ENCODE measurements around the gene FSIP1.
A peak's percentile ranks its signal among the peaks of the same experiment; 100 is the strongest.

Gene FSIP1

GRCh38 chr15:39745415-39745814 is 37.2 kb downstream of the FSIP1 start:
- Histone ChIP-seq H3K36me3 (ENCODE audit: control insufficient read depth in 2 of 2, insufficient read depth in 2 of 2, low read length in 2 of 2) (no peaks in the 10 kb centered on the region), H3K9ac (ENCODE audit: low read depth in 1 of 2, low read length in 2 of 2) (no peak overlapping the region), H3K27me3 (ENCODE audit: control insufficient read depth in 2 of 2, insufficient read depth in 2 of 2, low read length in 2 of 2) (no peaks in the 10 kb centered on the region), H3K4me3 (ENCODE audit: low read length in 2 of 2) (no peak overlapping the region), H3K9me3 (ENCODE audit: control insufficient read depth in 2 of 2, low read length in 2 of 2) (no peaks in the 10 kb centered on the region), H3K4me1 (ENCODE audit: control insufficient read depth in 2 of 2, insufficient read depth in 2 of 2, low read length in 2 of 2) (peaks cover 0 to 9% of the 10 kb centered on the region in 2 donors), H3K27ac (ENCODE audit: low read depth in 2 of 2, low read length in 2 of 2) (no peak overlapping the region)

GRCh38 chr15:39744334-39745103 is 38.1 kb downstream of the FSIP1 start:
- no peak overlapping the region for H3K27ac ChIP-seq (ENCODE audit: low read depth in 2 of 2, low read length in 2 of 2)
- H3K4me3 ChIP-seq (ENCODE audit: low read length in 2 of 2): no peak overlapping the region
- no peak overlapping the region for H3K9ac ChIP-seq (ENCODE audit: low read depth in 1 of 2, low read length in 2 of 2)
- H3K27me3 ChIP-seq (ENCODE audit: control insufficient read depth in 2 of 2, insufficient read depth in 2 of 2, low read length in 2 of 2): no peaks in the 10 kb centered on the region
- no peaks in the 10 kb centered on the region for H3K9me3 ChIP-seq (ENCODE audit: control insufficient read depth in 2 of 2, low read length in 2 of 2)
- peaks cover 0 to 9% of the 10 kb centered on the region in 2 donors for H3K4me1 ChIP-seq (ENCODE audit: control insufficient read depth in 2 of 2, insufficient read depth in 2 of 2, low read length in 2 of 2)
- no peaks in the 10 kb centered on the region for H3K36me3 ChIP-seq (ENCODE audit: control insufficient read depth in 2 of 2, insufficient read depth in 2 of 2, low read length in 2 of 2)

- no peak overlapping the region for H3K9ac ChIP-seq (ENCODE audit: low read depth in 1 of 2, low read length in 2 of 2)
- no peaks in the 10 kb centered on the region for H3K36me3 ChIP-seq (ENCODE audit: control insufficient read depth in 2 of 2, insufficient read depth in 2 of 2, low read length in 2 of 2)
- no peaks in the 10 kb centered on the region for H3K27me3 ChIP-seq (ENCODE audit: control insufficient read depth in 2 of 2, insufficient read depth in 2 of 2, low read length in 2 of 2)
- no peak overlapping the region for H3K4me3 ChIP-seq (ENCODE audit: low read length in 2 of 2)
- H3K27ac ChIP-seq (ENCODE audit: low read depth in 2 of 2, low read length in 2 of 2): no peak overlapping the region
- H3K9me3 ChIP-seq (ENCODE audit: control insufficient read depth in 2 of 2, low read length in 2 of 2): no peaks in the 10 kb centered on the region
- peaks cover 0 to 9% of the 10 kb centered on the region in 2 donors for H3K4me1 ChIP-seq (ENCODE audit: control insufficient read depth in 2 of 2, insufficient read depth in 2 of 2, low read length in 2 of 2)
These were observed 39.0 kb downstream of the FSIP1 start for GRCh38 chr15:39743611-39744010.

GRCh38 chr15:39741258-39741657 is 41.4 kb downstream of the FSIP1 start:
- H3K9ac ChIP-seq (ENCODE audit: low read depth in 1 of 2, low read length in 2 of 2): no peak overlapping the region
- peaks cover 0 to 7% of the 10 kb centered on the region in 2 donors for H3K4me1 ChIP-seq (ENCODE audit: control insufficient read depth in 2 of 2, insufficient read depth in 2 of 2, low read length in 2 of 2)
- no peak overlapping the region for H3K27ac ChIP-seq (ENCODE audit: low read depth in 2 of 2, low read length in 2 of 2)
- H3K27me3 ChIP-seq (ENCODE audit: control insufficient read depth in 2 of 2, insufficient read depth in 2 of 2, low read length in 2 of 2): no peaks in the 10 kb centered on the region
- no peak overlapping the region for H3K4me3 ChIP-seq (ENCODE audit: low read length in 2 of 2)
- H3K9me3 ChIP-seq (ENCODE audit: control insufficient read depth in 2 of 2, low read length in 2 of 2): no peaks in the 10 kb centered on the region
- H3K36me3 ChIP-seq (ENCODE audit: control insufficient read depth in 2 of 2, insufficient read depth in 2 of 2, low read length in 2 of 2): no peaks in the 10 kb centered on the region

- Histone ChIP-seq H3K27ac (ENCODE audit: low read depth in 2 of 2, low read length in 2 of 2) (no peak overlapping the region), H3K4me3 (ENCODE audit: low read length in 2 of 2) (no peak overlapping the region), H3K9me3 (ENCODE audit: control insufficient read depth in 2 of 2, low read length in 2 of 2) (no peaks in the 10 kb centered on the region), H3K4me1 (ENCODE audit: control insufficient read depth in 2 of 2, insufficient read depth in 2 of 2, low read length in 2 of 2) (peaks cover 4 to 19% of the 10 kb centered on the region in 2 donors), H3K27me3 (ENCODE audit: control insufficient read depth in 2 of 2, insufficient read depth in 2 of 2, low read length in 2 of 2) (no peaks in the 10 kb centered on the region), H3K9ac (ENCODE audit: low read depth in 1 of 2, low read length in 2 of 2) (no peak overlapping the region), H3K36me3 (ENCODE audit: control insufficient read depth in 2 of 2, insufficient read depth in 2 of 2, low read length in 2 of 2) (no peaks in the 10 kb centered on the region)
These were observed 43.6 kb downstream of the FSIP1 start for GRCh38 chr15:39738998-39739397.

GRCh38 chr15:39737196-39737550 is 45.5 kb downstream of the FSIP1 start:
- no peak overlapping the region for H3K27ac ChIP-seq (ENCODE audit: low read depth in 2 of 2, low read length in 2 of 2)
- no peaks in the 10 kb centered on the region for H3K27me3 ChIP-seq (ENCODE audit: control insufficient read depth in 2 of 2, insufficient read depth in 2 of 2, low read length in 2 of 2)
- no peak overlapping the region for H3K4me3 ChIP-seq (ENCODE audit: low read length in 2 of 2)
- no peaks in the 10 kb centered on the region for H3K36me3 ChIP-seq (ENCODE audit: control insufficient read depth in 2 of 2, insufficient read depth in 2 of 2, low read length in 2 of 2)
- no peaks in the 10 kb centered on the region for H3K9me3 ChIP-seq (ENCODE audit: control insufficient read depth in 2 of 2, low read length in 2 of 2)
- peaks cover 4 to 19% of the 10 kb centered on the region in 2 donors for H3K4me1 ChIP-seq (ENCODE audit: control insufficient read depth in 2 of 2, insufficient read depth in 2 of 2, low read length in 2 of 2)
- H3K9ac ChIP-seq (ENCODE audit: low read depth in 1 of 2, low read length in 2 of 2): no peak overlapping the region

GRCh38 chr15:39736412-39737195 is 46.0 kb downstream of the FSIP1 start:
- Histone ChIP-seq H3K9ac (ENCODE audit: low read depth in 1 of 2, low read length in 2 of 2) (no peak overlapping the region), H3K36me3 (ENCODE audit: control insufficient read depth in 2 of 2, insufficient read depth in 2 of 2, low read length in 2 of 2) (no peaks in the 10 kb centered on the region), H3K27ac (ENCODE audit: low read depth in 2 of 2, low read length in 2 of 2) (no peak overlapping the region), H3K27me3 (ENCODE audit: control insufficient read depth in 2 of 2, insufficient read depth in 2 of 2, low read length in 2 of 2) (no peaks in the 10 kb centered on the region), H3K4me3 (ENCODE audit: low read length in 2 of 2) (no peak overlapping the region), H3K4me1 (ENCODE audit: control insufficient read depth in 2 of 2, insufficient read depth in 2 of 2, low read length in 2 of 2) (peaks cover 4 to 19% of the 10 kb centered on the region in 2 donors), H3K9me3 (ENCODE audit: control insufficient read depth in 2 of 2, low read length in 2 of 2) (no peaks in the 10 kb centered on the region)

- Histone ChIP-seq H3K36me3 (ENCODE audit: control insufficient read depth in 2 of 2, insufficient read depth in 2 of 2, low read length in 2 of 2) (no peaks in the 10 kb centered on the region), H3K27me3 (ENCODE audit: control insufficient read depth in 2 of 2, insufficient read depth in 2 of 2, low read length in 2 of 2) (no peaks in the 10 kb centered on the region), H3K27ac (ENCODE audit: low read depth in 2 of 2, low read length in 2 of 2) (peak overlapping the region in 1 of 2 donors; percentile 9), H3K4me1 (ENCODE audit: control insufficient read depth in 2 of 2, insufficient read depth in 2 of 2, low read length in 2 of 2) (peaks cover 9 to 23% of the 10 kb centered on the region in 2 donors), H3K4me3 (ENCODE audit: low read length in 2 of 2) (no peak overlapping the region), H3K9me3 (ENCODE audit: control insufficient read depth in 2 of 2, low read length in 2 of 2) (no peaks in the 10 kb centered on the region), H3K9ac (ENCODE audit: low read depth in 1 of 2, low read length in 2 of 2) (no peak overlapping the region)
These were observed 47.4 kb downstream of the FSIP1 start for GRCh38 chr15:39735120-39735717.

- H3K9me3 ChIP-seq (ENCODE audit: control insufficient read depth in 2 of 2, low read length in 2 of 2): no peaks in the 10 kb centered on the region
- H3K36me3 ChIP-seq (ENCODE audit: control insufficient read depth in 2 of 2, insufficient read depth in 2 of 2, low read length in 2 of 2): no peaks in the 10 kb centered on the region
- H3K27ac ChIP-seq (ENCODE audit: low read depth in 2 of 2, low read length in 2 of 2): no peak overlapping the region
- H3K27me3 ChIP-seq (ENCODE audit: control insufficient read depth in 2 of 2, insufficient read depth in 2 of 2, low read length in 2 of 2): no peaks in the 10 kb centered on the region
- H3K4me1 ChIP-seq (ENCODE audit: control insufficient read depth in 2 of 2, insufficient read depth in 2 of 2, low read length in 2 of 2): peaks cover 9 to 19% of the 10 kb centered on the region in 2 donors
- H3K9ac ChIP-seq (ENCODE audit: low read depth in 1 of 2, low read length in 2 of 2): no peak overlapping the region
- no peak overlapping the region for H3K4me3 ChIP-seq (ENCODE audit: low read length in 2 of 2)
These were observed 51.4 kb downstream of the FSIP1 start for GRCh38 chr15:39731266-39731665.

GRCh38 chr15:39730552-39730951 is 52.1 kb downstream of the FSIP1 start:
- H3K4me1 ChIP-seq (ENCODE audit: control insufficient read depth in 2 of 2, insufficient read depth in 2 of 2, low read length in 2 of 2): peaks cover 5 to 14% of the 10 kb centered on the region in 2 donors
- H3K9ac ChIP-seq (ENCODE audit: low read depth in 1 of 2, low read length in 2 of 2): no peak overlapping the region
- H3K4me3 ChIP-seq (ENCODE audit: low read length in 2 of 2): no peak overlapping the region
- no peak overlapping the region for H3K27ac ChIP-seq (ENCODE audit: low read depth in 2 of 2, low read length in 2 of 2)
- H3K27me3 ChIP-seq (ENCODE audit: control insufficient read depth in 2 of 2, insufficient read depth in 2 of 2, low read length in 2 of 2): no peaks in the 10 kb centered on the region
- H3K9me3 ChIP-seq (ENCODE audit: control insufficient read depth in 2 of 2, low read length in 2 of 2): no peaks in the 10 kb centered on the region
- no peaks in the 10 kb centered on the region for H3K36me3 ChIP-seq (ENCODE audit: control insufficient read depth in 2 of 2, insufficient read depth in 2 of 2, low read length in 2 of 2)

Measured in mucosa of rectum (tissue), 2 donors.